Umbilical cord (tissue), 2 donors: Measurements from ENCODE around the gene SRPRB. TPM values are rescaled to one million over a fixed set of nuclear protein-coding genes. Genes with fewer than 3 reads are reported as not detected.

Experiments
- DNase-seq: peaks from one replicate; pipeline ENCODE4 v3.0.0-alpha.2; 2015; ENCODE audit warnings: low spot score
- total RNA-seq: library from RNA; depleted of rRNA; stranded (reverse); fragments of >200 nt; gene quantifications from one replicate; pipeline ENCODE4 v1.2.3, GENCODE V29; 2014; ENCODE audit warnings: low replicate concordance; ENCODE audit not compliant: insufficient read depth

SRPRB gene
- total RNA-seq, 1 donor from 2014 or later = 57.5 TPM

- no peak for DNase-seq
These were observed 35.2 kb downstream of the SRPRB start for GRCh38 chr3:133840767-133841166.

DNA sequence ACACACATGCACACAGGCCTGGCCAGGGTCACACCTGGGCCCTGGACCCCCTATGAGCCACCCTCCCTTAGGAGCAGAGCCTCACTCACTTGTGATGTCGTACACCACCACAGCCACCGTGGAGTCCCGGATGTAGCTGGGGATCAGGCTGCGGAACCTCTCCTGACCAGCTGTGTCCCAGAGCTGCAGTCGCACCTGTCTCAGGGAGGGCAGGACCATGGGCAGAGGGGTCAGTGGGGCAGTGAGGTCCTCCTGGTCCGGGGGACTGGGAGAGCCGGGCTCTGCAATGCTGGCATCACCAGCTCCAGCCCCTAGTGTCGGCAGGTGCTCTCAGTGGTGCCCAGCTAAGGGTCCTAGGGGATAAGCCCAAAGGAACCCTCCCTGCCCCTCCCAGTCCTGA is 35.6 kb downstream of the SRPRB start:
- no peak for DNase-seq

DNA sequence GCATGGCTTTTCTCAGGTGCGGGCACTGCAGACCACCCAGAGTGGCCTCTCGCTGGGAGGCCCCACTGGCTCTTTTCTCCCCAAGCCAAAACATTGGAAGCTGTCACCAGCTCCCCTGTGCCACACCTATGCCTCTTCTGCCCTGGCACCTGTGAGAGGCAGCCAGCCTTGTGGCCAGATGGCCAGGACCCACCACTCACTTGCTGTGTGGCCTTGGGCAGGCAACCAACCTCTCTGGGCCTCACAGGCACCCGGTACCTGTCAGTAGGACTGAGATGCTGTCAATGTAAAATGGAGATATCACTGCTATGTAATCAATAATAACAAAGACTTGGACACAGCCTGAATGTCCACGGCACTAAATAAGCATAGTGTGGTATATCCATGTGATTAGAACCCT is 36.5 kb downstream of the SRPRB start:
- DNase-seq = no peak

DNA sequence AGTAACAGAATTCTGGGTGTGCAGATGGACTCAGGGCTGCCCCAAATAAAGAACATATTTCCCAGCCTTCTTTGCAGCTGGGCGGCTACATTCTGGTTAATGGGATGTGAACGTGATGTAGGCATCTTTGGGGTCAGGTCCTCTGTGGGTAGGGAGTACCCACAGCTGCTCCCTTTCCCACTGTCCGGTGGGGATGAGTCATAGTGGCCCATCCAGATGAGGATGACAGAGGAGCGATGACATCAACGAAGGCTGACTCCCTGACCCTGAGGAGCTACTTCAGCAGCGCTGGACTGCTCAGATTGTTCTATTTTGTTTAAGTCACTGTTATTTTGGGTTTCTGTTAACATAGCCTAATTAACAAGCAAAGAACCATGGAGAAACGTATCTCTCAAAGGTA is 38.0 kb downstream of the SRPRB start:
- no peak for DNase-seq

DNA sequence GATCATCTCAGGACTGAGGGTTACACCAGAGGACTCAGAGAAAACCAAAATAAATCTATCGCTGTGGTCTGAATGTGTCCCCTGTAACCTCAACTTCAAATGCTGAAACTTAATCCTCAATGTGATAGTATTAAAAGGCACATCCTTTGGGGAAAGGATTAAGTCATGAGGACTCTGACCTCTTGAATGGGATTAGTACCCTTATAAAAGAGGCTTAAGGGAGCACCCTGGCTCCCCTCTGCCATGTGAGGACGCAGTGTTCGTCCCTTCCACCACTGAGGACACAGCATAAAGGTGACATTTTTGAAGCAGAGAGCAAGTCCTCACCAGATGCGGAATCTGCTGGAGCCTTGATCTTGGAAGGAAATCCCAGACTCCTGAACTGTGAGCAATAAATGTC is 39.5 kb downstream of the SRPRB start:
- DNase-seq = no peak

GRCh38 chr3:133849346-133849745 is 43.7 kb downstream of the SRPRB start:
- no peak for DNase-seq

GRCh38 chr3:133850034-133850433 is 44.4 kb downstream of the SRPRB start:
- no peak for DNase-seq

- no peak for DNase-seq
These were observed 45.8 kb downstream of the SRPRB start for GRCh38 chr3:133851266-133851906.

DNA sequence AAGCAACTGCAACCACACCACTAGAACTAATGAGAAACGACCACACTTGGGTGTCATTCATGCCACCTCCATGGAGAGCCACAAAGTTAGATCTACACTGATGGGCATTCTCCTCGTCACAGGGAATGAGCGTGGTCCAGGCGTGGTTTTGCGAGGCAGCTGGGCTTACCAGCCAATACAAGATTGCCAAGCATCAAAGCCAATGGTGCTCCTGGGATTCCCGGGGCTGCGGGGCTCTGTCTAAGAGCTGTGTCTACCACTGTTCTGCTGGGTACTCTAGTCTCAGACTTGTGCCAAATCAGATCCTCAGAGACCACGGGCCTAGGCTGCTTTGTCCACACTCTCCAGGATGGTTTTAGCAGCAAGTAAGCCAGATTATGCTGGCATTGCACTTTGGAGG is 46.3 kb downstream of the SRPRB start:
- no peak for DNase-seq

DNA sequence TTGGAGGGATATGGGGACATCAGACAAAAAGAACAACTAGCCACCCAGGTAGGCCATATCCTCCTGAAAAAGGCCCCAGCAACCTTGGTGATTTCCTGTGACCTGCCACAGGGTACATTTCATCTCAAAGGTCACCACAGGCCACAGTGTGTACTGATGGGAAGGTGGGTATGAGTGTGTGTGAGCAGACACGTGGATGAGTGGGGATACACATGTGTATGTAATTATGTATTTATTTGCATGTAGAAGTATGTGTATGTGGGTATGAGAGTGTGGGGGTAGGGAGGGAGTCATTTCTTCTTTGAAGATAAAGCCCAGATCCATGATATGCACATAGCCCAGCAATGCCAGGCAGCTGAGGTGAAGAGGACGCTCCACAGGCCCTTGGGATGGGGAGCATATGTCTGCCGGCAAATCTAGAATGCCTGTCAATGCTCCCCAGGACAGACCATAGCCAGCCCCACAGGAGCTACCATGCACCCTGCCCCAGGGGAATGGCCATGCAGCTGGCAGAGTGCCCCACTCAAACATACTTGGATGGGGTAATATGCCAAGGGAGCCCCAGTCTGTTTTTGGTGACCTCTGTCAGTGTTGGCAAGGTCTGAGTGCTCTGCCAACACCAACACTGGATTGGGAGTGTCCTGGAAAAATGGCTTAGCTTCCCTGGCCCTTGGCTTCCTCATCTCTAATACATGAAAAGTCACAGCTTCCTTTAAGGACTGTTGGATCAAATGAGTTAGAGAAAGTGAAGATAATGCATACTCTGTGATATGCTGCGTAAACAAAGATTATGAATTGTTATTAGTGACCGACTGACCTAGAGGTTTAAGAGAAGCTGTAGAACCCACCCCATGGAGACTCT is 47.7 kb downstream of the SRPRB start:
- peak; percentile 8 for DNase-seq

- DNase-seq = no peak
These were observed 48.3 kb downstream of the SRPRB start for GRCh38 chr3:133853925-133854227.

DNA sequence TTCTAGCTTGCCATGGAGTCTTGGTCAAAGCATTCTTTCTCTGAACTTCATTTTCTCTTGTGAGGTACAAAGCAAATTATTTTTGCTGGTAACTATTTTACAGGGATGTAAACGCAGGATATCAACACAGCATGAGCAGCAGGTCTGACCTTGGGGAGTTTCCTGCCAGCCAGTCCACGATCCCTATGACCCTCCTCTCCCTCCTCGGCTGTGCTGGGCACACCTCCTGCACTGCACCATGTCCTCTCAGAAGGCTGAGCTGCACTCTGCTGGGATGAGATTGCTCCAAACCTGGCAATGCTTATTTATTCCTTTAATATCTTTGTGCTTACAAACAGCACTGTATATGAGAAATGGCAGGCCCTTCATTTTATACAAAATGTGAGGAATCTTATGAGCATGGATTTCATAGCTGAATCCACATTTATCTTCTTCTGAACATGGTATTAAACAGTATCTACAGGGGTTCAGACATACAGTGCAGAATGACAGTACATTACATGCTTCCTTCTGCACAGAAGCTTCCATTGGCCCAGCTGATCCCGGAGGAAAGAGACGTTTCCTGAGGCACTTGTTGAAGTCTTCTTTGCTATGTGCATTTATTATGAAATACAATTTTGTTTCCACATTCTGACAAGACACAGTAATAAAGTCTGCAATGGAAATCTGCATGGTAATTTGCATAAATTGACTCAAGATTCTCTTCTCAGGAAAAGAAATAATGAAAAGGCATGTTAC is 48.8 kb downstream of the SRPRB start:
- no peak for DNase-seq

GRCh38 chr3:133855002-133855370 is 49.4 kb downstream of the SRPRB start:
- DNase-seq = no peak

GRCh38 chr3:133855772-133856171 is 50.2 kb downstream of the SRPRB start:
- DNase-seq = no peak

DNA sequence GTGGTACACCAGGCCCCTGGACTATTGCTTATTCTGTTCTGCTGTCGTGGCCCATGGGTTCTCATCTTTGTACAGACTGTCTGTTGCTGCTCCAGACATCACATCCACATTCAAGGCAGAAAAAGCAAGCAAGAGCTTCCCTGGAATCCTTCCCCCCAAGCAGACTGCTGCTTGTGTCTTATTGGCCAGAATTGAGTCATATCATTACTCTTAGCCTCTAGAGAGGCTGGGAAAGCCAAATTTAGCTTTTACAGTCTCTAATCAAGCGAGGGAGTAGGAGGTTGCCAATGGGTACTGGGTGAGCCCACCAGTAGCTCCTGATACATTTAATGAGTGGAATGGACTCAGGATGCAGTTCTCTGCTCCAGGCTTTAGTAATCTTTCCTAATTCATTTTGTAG is 50.7 kb downstream of the SRPRB start:
- no peak for DNase-seq

GRCh38 chr3:133857767-133858166 is 52.2 kb downstream of the SRPRB start:
- no peak for DNase-seq

DNA sequence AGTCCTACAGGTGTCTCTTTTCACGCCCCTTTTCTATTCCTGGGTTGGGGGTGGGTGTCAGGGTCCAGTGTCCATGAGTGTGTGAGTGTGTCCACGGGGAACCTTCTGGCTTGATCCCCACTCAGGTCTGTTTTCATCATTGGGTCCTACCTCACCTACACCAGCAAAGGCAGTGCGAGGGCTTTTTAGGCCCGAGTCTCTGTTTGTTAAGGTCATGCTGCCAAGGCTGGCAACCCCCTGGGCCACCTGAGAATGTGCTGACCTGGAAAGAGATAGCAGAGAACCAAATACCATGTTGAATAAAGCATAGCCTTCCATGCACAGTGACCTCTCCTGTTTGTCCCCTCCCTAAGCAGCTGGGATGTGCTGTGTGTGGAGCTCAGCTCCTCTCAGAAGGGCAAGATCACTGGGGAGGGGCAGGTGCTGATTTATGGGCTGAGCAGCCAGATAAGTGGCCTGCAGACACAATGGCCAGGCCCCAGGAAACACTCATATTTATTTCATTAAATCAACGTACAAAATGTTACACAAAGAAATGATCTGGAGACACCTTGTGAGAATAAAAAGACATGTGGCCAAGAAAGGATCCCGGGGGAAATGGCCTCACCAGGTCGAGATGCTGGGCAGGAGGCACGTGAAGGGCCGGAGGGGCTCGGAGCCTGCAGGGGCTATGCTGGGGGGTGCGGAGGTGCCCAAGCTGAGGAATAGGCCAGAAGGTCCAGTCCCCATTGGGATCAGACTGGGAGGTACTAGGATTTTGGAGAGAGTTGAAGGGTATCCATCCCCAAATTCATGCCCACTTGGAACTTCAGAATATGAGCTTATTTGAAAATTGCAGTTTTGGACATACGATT is 54.0 kb downstream of the SRPRB start:
- DNase-seq = no peak

GRCh38 chr3:133860519-133860918 is 54.9 kb downstream of the SRPRB start:
- no peak for DNase-seq

- DNase-seq = no peak
These were observed 56.5 kb downstream of the SRPRB start for GRCh38 chr3:133862161-133862560.

- no peak for DNase-seq
These were observed 58.3 kb downstream of the SRPRB start for GRCh38 chr3:133863911-133864310.

DNA sequence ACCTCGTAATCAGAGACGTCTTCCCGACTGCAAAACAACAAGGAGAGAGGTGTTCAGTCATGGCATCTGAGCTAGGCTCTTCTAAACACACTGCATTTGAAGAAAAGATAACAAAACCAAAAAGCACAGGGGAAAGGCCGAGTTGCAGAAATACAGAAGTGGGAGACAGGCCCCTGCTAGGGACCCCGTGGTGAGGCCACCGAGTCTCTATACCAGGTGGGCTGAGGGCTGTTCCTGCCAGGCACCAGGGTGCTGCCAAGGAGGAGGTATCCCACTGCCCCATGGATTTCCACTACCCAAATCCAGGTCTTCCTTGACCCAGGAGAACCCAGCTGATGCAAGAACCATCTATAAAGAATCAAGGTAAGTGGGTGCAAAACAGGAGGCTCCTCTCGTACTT is 59.0 kb downstream of the SRPRB start:
- DNase-seq = no peak
